GM13976 (cell line): ENCODE data around the gene CHPF2.

Experiments used
- DNase-seq: peaks from one replicate; pipeline ENCODE4 v3.0.0; 2012; ENCODE audit warnings: low spot score
- CTCF ChIP-seq: IDR thresholded peaks from 2 replicates; pipeline ENCODE4 v1.5.1; 2012; ENCODE audit warnings: borderline replicate concordance, mild to moderate bottlenecking; ENCODE audit not compliant: insufficient read depth; ENCODE audit errors: extremely low read depth, missing control alignments, control extremely low read depth
- in situ Hi-C: fragments of 300-500 bp; cut with MboI; formaldehyde crosslinking; loops from one replicate; pipeline ENCODE4 v1.12.0; 2022; ENCODE audit warnings: low sequenced_read_pairs, mixed read lengths, inconsistent platforms; ENCODE audit not compliant: unreplicated experiment

The CHPF2 gene

GRCh38 chr7:151286148-151286547 lies 53.9 kb downstream of the CHPF2 start:
- DNase-seq: no peak
- in situ Hi-C loops: no loop called here
- TF ChIP-seq CTCF: no peak
